Measurements from ENCODE around the gene SYT8. TPM values are rescaled to one million over a fixed set of nuclear protein-coding genes. Genes with fewer than 3 reads are reported as not detected.

The SYT8 gene
- total and polyA plus RNA-seq, 7 donors = 0.04 to 0.28 (median 0.06) TPM; not detected in 4

DNA sequence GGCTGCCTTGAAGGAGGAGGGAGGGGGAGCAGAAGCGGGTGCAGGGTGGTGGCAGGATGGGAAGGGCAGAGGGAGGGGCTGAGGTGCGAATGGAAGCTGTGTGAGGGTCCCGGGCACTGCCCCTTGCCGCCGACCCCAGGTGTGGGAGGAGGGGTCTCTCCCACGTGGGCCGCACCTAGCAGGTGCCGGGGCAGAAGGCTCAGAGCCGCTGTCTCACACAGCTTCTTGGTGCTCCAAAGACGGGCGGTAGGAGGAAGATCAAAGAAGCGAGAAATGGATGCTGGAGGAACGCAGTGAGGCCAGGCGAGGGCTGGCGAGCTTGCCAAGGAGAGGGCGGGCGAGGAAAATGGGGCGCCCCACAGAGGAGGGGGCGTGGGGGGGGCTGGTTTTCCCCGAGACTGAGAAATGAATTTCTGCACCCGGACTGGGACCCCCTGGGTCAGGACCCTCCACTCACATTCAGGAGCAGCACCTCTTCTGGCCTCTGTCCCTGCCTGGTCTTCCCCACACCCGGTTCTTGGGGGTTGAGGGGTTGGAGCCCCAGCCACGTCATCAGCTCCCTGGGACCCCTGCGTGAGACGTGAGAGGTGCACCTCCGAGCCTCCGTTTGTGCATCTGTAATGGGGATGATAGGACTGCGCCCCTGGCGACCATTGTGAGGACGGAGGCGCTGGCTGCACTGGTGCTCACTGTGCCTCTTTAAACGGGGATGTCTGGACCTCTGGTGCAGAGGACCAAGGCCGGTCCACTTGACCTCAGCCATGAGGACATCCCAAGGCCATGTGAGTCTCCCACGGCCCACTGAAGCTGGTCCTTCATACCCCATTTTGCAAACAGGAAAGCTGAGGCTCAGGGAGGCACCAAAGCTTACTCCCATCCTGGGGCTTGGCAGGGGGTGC is 34.9 kb downstream of the SYT8 start:
- 17 to 26% (median 18%) methylated on average over 29 to 34 of the region's 34 CpGs for WGBS, 3 donors
- peak overlapping the region; percentile 56 for H3K4me3 ChIP-seq
- peak; percentile 32 to 61 (median 50) for ATAC-seq

DNA sequence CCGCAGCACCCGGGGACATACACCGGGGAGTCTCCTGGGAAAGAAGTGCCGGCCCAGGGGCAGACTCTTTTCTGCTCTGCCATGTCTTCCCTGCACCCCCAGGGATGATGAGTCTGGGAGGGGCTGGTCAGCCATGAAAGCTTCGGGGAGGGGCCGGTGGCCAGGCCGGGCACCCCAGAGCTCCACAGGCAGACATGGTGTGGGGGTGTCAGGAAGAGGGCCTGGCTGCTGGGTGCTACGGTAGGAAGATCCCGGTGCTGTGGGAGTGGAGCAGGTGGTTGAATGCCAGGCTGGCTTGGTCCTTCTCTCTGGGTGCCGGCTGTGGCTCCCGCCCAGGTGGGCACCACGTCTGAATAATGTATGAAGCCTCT is 35.5 kb downstream of the SYT8 start:
- Histone ChIP-seq H3K4me3 (peak overlapping the region; percentile 56), H3K4me1 (no peaks in the 10 kb centered on the region), H3K27ac (peak overlapping the region; percentile 30), H3K9me3 (no peaks in the 10 kb centered on the region), H3K27me3 (ENCODE audit: insufficient read depth in 3 of 3, low read length in 2 of 3) (peaks cover 0 to 51% (median 21%) of the 10 kb centered on the region in 3 donors), H3K36me3 (ENCODE audit: insufficient read depth in 1 of 2, low read depth in 1 of 2) (no peaks in the 10 kb centered on the region)
- DNase-seq = no peak
- TF ChIP-seq, protein P1, sequence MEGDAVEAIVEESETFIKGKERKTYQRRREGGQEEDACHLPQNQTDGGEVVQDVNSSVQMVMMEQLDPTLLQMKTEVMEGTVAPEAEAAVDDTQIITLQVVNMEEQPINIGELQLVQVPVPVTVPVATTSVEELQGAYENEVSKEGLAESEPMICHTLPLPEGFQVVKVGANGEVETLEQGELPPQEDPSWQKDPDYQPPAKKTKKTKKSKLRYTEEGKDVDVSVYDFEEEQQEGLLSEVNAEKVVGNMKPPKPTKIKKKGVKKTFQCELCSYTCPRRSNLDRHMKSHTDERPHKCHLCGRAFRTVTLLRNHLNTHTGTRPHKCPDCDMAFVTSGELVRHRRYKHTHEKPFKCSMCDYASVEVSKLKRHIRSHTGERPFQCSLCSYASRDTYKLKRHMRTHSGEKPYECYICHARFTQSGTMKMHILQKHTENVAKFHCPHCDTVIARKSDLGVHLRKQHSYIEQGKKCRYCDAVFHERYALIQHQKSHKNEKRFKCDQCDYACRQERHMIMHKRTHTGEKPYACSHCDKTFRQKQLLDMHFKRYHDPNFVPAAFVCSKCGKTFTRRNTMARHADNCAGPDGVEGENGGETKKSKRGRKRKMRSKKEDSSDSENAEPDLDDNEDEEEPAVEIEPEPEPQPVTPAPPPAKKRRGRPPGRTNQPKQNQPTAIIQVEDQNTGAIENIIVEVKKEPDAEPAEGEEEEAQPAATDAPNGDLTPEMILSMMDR (IDR thresholded peaks at IDR 0.05) = no peak
- ATAC-seq = peak in 2 of 4 donors; percentile 2 to 8
- intact Hi-C loops (cut with DNase I) = no loop called here
- WGBS, 3 donors = 20 to 28% (median 27%) methylated on average over 10 to 12 of the region's 12 CpGs

More for the DNA sequence above, 34.9 kb downstream of the SYT8 start:
- Histone ChIP-seq H3K27ac (peak overlapping the region; percentile 9), H3K27me3 (ENCODE audit: insufficient read depth in 3 of 3, low read length in 2 of 3) (peaks cover 0 to 45% (median 20%) of the 10 kb centered on the region in 3 donors), H3K36me3 (ENCODE audit: insufficient read depth in 1 of 2, low read depth in 1 of 2) (no peaks in the 10 kb centered on the region), H3K4me1 (peaks cover 6% of the 10 kb centered on the region), H3K9me3 (no peaks in the 10 kb centered on the region)
- peak; percentile 63 to 73 for DNase-seq
- TF ChIP-seq, protein P1 (IDR thresholded peaks at IDR 0.05) = peak; percentile 22
- intact Hi-C loops (cut with DNase I) = no loop called here

DNA sequence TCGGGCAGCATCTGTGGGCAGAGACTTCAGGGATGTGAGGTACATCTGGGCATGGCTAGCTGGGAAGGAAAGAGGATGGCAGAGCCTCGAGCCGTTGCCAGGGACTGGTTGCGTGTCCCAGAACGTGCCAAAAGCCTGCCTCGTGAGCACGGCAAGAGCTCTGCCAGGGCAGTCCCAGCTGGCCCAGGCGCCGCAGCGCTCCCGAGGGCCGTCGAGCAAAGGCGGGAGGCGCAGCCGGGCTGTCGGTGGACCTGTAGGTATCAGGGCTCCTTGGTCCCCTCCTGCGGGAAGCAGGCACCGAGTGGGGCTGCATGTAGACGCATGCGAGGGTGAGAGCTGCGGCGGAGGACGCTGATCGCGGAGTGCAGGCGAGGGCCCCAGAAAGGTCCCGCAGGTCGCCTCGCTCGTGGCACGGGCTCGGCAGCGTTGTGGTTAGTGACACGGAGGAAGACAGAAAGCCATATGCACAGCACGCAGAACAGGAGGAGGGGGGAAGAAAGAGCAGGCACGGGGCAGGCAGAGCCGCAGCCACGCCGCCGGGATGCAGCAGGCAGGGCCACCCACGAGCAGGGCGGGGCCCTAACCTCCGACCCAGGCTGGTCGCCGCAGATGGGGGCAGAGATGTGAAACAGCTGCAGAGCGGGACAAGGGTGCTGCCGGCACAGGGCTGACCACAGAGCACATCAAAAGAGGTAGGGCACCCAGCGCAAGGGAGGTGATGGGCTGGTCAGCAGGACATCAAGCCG is 36.1 kb downstream of the SYT8 start:
- H3K4me3 ChIP-seq = peak overlapping the region; percentile 56
- intact Hi-C loops (cut with DNase I) = no loop called here
- ATAC-seq = peak; percentile 37 to 73 (median 66)

DNA sequence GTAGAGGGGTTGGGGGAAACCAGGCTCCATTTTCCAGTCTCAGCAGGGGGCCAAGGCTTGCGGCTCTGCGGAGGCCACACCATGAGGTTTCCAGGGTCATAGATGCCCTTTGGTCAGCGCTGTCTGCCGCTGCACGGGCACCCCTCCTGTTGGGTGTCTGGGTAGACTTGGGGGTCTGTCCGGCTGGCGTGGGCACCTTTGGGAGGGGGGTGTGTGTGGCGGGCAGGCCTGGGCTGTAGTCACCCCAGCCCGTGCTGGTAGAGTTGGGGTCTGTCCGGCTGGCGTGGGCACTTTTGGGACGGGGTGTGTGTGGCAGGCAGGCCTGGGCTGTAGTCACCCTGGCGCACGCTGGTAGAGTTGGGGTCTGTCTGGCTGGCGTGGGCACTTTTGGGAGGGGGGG is 36.7 kb downstream of the SYT8 start:
- 37 to 65% (median 44%) methylated on average over 15 of the region's 15 CpGs for WGBS, 3 donors
- Histone ChIP-seq H3K36me3 (ENCODE audit: insufficient read depth in 1 of 2, low read depth in 1 of 2) (no peaks in the 10 kb centered on the region), H3K4me3 (peak overlapping the region; percentile 56), H3K27me3 (ENCODE audit: insufficient read depth in 3 of 3, low read length in 2 of 3) (peaks cover 0 to 54% (median 23%) of the 10 kb centered on the region in 3 donors), H3K27ac (peak overlapping the region; percentile 30), H3K9me3 (no peaks in the 10 kb centered on the region), H3K4me1 (peaks cover 9% of the 10 kb centered on the region)
- ATAC-seq (no peak), DNase-seq (no peak)
- TF ChIP-seq, protein P1 (IDR thresholded peaks at IDR 0.05) = no peak
- intact Hi-C loops (cut with DNase I) = no loop called here

More for the DNA sequence above, 36.1 kb downstream of the SYT8 start:
- peak; percentile 55 to 72 for DNase-seq
- no peaks in the 10 kb centered on the region for H3K9me3 ChIP-seq
- H3K27me3 ChIP-seq (ENCODE audit: insufficient read depth in 3 of 3, low read length in 2 of 3) = peaks cover 0 to 54% (median 23%) of the 10 kb centered on the region in 3 donors
- TF ChIP-seq, protein P1 (IDR thresholded peaks at IDR 0.05) = no peak
- H3K27ac ChIP-seq = peak overlapping the region; percentile 30
- H3K36me3 ChIP-seq (ENCODE audit: insufficient read depth in 1 of 2, low read depth in 1 of 2) = no peaks in the 10 kb centered on the region
- peaks cover 3% of the 10 kb centered on the region for H3K4me1 ChIP-seq
- 13 to 31% (median 15%) methylated on average over 45 to 50 of the region's 50 CpGs for WGBS, 3 donors

All from psoas muscle (tissue), 8 donors.